Transverse colon (tissue), 3 donors: ENCODE measurements around the gene PPFIBP2.

Experiments
- EP300 ChIP-seq: sonication (generic); formaldehyde crosslinking; IDR thresholded peaks from one replicate; pipeline ENCODE4 v1.6.1; 2017; ENCODE audit warnings: antibody characterized with exemption, low read depth
- POLR2A ChIP-seq: fragments of 450-650 bp; IDR thresholded peaks from one replicate; pipeline ENCODE4 v1.6.1; 2016; ENCODE audit warnings: antibody characterized with exemption, mild to moderate bottlenecking, moderate library complexity
- POLR2AphosphoS5 ChIP-seq, 3 donors: sonication (generic); formaldehyde crosslinking; IDR thresholded peaks; one replicate each; pipeline ENCODE4 v1.6.1; 2016; ENCODE audit warnings: antibody characterized with exemption in 3 of 3

DNA sequence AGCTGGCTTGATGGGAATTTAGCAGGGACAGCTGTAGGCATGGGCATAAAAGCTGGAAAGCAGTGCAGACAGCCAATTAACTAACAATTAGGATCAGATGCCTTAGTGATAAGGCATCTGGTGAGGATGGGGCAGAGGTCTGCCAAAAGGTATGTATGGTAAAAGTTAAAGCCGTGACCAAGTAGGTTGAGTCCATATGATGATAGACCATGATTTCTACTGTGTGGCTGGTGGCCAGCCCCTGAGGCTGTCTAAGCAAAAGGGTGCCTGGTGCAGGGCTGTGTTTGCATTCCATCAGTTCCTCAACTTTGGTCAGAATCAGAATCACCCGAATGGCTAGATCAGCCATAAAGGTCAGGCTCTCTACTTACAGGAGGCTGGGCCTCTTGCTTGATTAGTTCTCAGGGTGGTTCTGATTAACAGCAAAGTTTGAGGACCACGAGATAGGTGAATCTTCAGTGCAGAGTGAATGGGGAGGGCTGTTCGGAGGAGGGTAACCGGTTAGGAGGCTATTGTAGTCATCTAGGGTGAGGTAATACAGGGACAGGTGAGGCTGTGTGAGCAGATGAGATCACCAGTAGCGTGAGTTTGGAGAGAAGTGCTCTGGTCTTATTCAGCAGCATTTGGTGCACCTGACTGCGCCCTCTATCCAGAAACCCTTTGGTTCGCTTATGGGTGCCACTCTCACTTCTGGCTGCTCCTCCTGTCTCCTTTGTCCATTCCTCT is 27.2 kb downstream of the PPFIBP2 start:
- TF ChIP-seq POLR2AphosphoS5 (IDR thresholded peaks at IDR 0.05) (no peak), POLR2A (no peak), EP300 (no peak)
